Measurements from ENCODE around the gene PDRG1.

GRCh38 chr20:31974951-31975487 is 23.2 kb upstream of the PDRG1 start:
- no peak for TF ChIP-seq CTCF (IDR thresholded peaks at IDR 0.05; ENCODE audit: insufficient read depth, low read depth, low read length)
- TF ChIP-seq EZH2 (IDR thresholded peaks at IDR 0.05; ENCODE audit: insufficient read depth, low read length): no peak

All from astrocyte (in vitro differentiated cells and primary cell).